ENCODE measurements around the gene HPGD. TPM values are rescaled to one million over a fixed set of nuclear protein-coding genes. Genes with fewer than 3 reads are reported as not detected.

HPGD gene
- total RNA-seq, 1 experiment from 2014 or later, result 1.7 TPM

DNA sequence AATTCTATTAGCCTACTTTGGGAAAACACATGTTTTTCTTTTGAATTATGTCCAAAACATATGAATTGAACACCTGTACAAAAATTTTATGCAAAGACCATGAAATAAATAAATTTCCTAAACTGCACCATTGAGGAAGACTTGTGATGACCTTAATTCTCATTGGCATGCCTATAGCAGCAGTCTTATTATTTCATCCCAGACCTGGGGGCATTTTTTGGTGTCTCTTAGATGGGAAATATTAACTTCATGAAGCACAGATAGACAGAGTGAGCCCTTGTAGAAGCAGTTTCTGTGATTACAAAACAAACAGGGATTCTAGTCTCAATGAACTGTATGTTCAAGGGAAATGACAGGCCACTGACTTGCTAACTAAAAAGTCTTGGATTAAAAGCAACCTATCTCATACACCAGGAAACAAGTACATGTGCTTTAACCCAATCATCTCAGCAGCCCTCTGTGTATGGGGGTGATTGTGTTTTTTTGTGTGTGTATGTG lies 32.0 kb upstream of the HPGD start:
- no peak overlapping the region for H3K27ac ChIP-seq (ENCODE audit: low read depth, low read length, poor library complexity, severe bottlenecking)
- ChIA-PET POLR2A (ENCODE audit: low non-redundant PET) (no interaction called here), CTCF (no interaction called here)
- H3K4me1 ChIP-seq (ENCODE audit: insufficient read depth, low read length, poor library complexity, severe bottlenecking), result peaks cover 12% of the 10 kb centered on the region
- BruUV-seq (replicated peaks), result no TSS peak
- H3K9me3 ChIP-seq (ENCODE audit: low read depth, low read length, poor library complexity, severe bottlenecking), result no peaks in the 10 kb centered on the region
- H3K36me3 ChIP-seq (ENCODE audit: insufficient read depth, low read length, poor library complexity, severe bottlenecking), result no peaks in the 10 kb centered on the region
- intact Hi-C loops (cut with micrococcal nuclease; ENCODE audit: unreplicated experiment), result no loop called here
- TF ChIP-seq, protein P1, sequence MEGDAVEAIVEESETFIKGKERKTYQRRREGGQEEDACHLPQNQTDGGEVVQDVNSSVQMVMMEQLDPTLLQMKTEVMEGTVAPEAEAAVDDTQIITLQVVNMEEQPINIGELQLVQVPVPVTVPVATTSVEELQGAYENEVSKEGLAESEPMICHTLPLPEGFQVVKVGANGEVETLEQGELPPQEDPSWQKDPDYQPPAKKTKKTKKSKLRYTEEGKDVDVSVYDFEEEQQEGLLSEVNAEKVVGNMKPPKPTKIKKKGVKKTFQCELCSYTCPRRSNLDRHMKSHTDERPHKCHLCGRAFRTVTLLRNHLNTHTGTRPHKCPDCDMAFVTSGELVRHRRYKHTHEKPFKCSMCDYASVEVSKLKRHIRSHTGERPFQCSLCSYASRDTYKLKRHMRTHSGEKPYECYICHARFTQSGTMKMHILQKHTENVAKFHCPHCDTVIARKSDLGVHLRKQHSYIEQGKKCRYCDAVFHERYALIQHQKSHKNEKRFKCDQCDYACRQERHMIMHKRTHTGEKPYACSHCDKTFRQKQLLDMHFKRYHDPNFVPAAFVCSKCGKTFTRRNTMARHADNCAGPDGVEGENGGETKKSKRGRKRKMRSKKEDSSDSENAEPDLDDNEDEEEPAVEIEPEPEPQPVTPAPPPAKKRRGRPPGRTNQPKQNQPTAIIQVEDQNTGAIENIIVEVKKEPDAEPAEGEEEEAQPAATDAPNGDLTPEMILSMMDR (conservative IDR thresholded peaks at IDR 0.05; ENCODE audit: low read depth, low read length), result no peak
- TF ChIP-seq EZH2 (IDR thresholded peaks at IDR 0.05; ENCODE audit: borderline replicate concordance, low read depth, low read length, poor library complexity, severe bottlenecking), result no peak
- no peak overlapping the region for H3K4me3 ChIP-seq (ENCODE audit: low read depth, low read length, poor library complexity, severe bottlenecking)
- DNase-seq (ENCODE audit: low spot score), result no peak
- H3K27me3 ChIP-seq (replicated peaks; ENCODE audit: insufficient read depth, low read depth, low read length, poor library complexity), result no peaks in the 10 kb centered on the region

GRCh38 chr4:174553828-174554227 lies 31.5 kb upstream of the HPGD start:
- intact Hi-C loops (cut with micrococcal nuclease; ENCODE audit: unreplicated experiment), result no loop called here

DNA sequence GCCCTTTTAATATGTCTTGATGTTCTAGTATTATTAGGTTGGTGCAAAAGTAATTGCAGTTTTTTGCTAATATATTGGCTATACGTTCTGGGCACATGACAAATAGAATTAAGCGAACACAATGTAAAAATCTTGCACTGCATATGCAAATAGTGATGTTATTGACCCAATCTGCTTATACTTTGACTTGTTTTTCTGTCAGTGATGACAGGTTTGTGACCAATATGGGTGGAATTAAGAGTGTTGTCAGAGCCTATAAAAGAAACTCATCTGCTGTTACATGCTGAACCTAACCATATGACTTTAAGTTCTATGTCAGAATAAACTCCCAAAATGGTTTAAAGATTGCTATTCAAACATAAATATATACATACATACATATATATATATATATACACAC lies 30.7 kb upstream of the HPGD start:
- no peaks in the 10 kb centered on the region for H3K9me3 ChIP-seq (ENCODE audit: low read depth, low read length, poor library complexity, severe bottlenecking)
- intact Hi-C loops (cut with micrococcal nuclease; ENCODE audit: unreplicated experiment), result no loop called here
- H3K27ac ChIP-seq (ENCODE audit: low read depth, low read length, poor library complexity, severe bottlenecking), result no peak overlapping the region
- no peaks in the 10 kb centered on the region for H3K36me3 ChIP-seq (ENCODE audit: insufficient read depth, low read length, poor library complexity, severe bottlenecking)
- H3K4me3 ChIP-seq (ENCODE audit: low read depth, low read length, poor library complexity, severe bottlenecking), result no peak overlapping the region
- peaks cover 13% of the 10 kb centered on the region for H3K4me1 ChIP-seq (ENCODE audit: insufficient read depth, low read length, poor library complexity, severe bottlenecking)
- TF ChIP-seq EZH2 (IDR thresholded peaks at IDR 0.05; ENCODE audit: borderline replicate concordance, low read depth, low read length, poor library complexity, severe bottlenecking), result no peak
- TF ChIP-seq, protein P1 (conservative IDR thresholded peaks at IDR 0.05; ENCODE audit: low read depth, low read length), result no peak
- BruUV-seq (replicated peaks), result no TSS peak
- H3K27me3 ChIP-seq (replicated peaks; ENCODE audit: insufficient read depth, low read depth, low read length, poor library complexity), result no peaks in the 10 kb centered on the region
- POLR2A ChIA-PET (ENCODE audit: low non-redundant PET), result no interaction called here
- CTCF ChIA-PET, result no interaction called here
- no peak for DNase-seq (ENCODE audit: low spot score)

More at GRCh38 chr4:174553828-174554227, 31.5 kb upstream of the HPGD start:
- no TSS peak for BruUV-seq (replicated peaks)
- peaks cover 13% of the 10 kb centered on the region for H3K4me1 ChIP-seq (ENCODE audit: insufficient read depth, low read length, poor library complexity, severe bottlenecking)
- no peak overlapping the region for H3K27ac ChIP-seq (ENCODE audit: low read depth, low read length, poor library complexity, severe bottlenecking)
- peak; percentile 43 for DNase-seq (ENCODE audit: low spot score)
- CTCF ChIA-PET, result no interaction called here
- POLR2A ChIA-PET (ENCODE audit: low non-redundant PET), result no interaction called here
- H3K27me3 ChIP-seq (replicated peaks; ENCODE audit: insufficient read depth, low read depth, low read length, poor library complexity), result no peaks in the 10 kb centered on the region
- no peak overlapping the region for H3K4me3 ChIP-seq (ENCODE audit: low read depth, low read length, poor library complexity, severe bottlenecking)
- H3K36me3 ChIP-seq (ENCODE audit: insufficient read depth, low read length, poor library complexity, severe bottlenecking), result no peaks in the 10 kb centered on the region
- H3K9me3 ChIP-seq (ENCODE audit: low read depth, low read length, poor library complexity, severe bottlenecking), result no peaks in the 10 kb centered on the region
- TF ChIP-seq, protein P1 (conservative IDR thresholded peaks at IDR 0.05; ENCODE audit: low read depth, low read length), result no peak
